Testis (tissue), 3 donors: ENCODE results near the gene CALD1. TPM values are rescaled to one million over a fixed set of nuclear protein-coding genes. Genes with fewer than 3 reads are reported as not detected.

Source experiments
- DNase-seq: peaks from one replicate; pipeline ENCODE4 v3.0.0-alpha.2; 2019
- H3K27ac ChIP-seq, 2 donors: fragments of 200-600 bp; sonication (generic); one replicate each; pipeline ENCODE4 v1.5.1; 2019
- H3K27me3 ChIP-seq: fragments of 200-600 bp; sonication (generic); one replicate; pipeline ENCODE4 v1.5.1; 2019
- H3K36me3 ChIP-seq: fragments of 200-600 bp; sonication (generic); one replicate; pipeline ENCODE4 v1.5.1; 2017; ENCODE audit warnings: low read depth; ENCODE audit errors: missing control alignments
- H3K4me1 ChIP-seq: fragments of 200-600 bp; sonication (generic); one replicate; pipeline ENCODE4 v1.5.1; 2019
- H3K4me3 ChIP-seq, 2 donors: fragments of 200-600 bp; sonication (generic); one replicate each; pipeline ENCODE4 v1.5.1; 2017 to 2019
- H3K9me3 ChIP-seq: fragments of 200-600 bp; sonication (generic); one replicate; pipeline ENCODE4 v1.5.1; 2017
- POLR2A ChIP-seq: fragments of 450-650 bp; IDR thresholded peaks from one replicate; pipeline ENCODE4 v1.6.1; 2017; ENCODE audit warnings: antibody characterized with exemption, mild to moderate bottlenecking, moderate library complexity
- WGBS, 2 donors: methylation state at CpG; one replicate each; pipeline ENCODE4 v1.1.5; 2018; 5-methylcytosine and 5-hydroxymethylcytosine counted together
- intact Hi-C: fragments of 100-400 bp; cut with DNase I; formaldehyde crosslinking; loops from one replicate; pipeline ENCODE4 v1.15.1; 2023; ENCODE audit warnings: low total_unique reads
- polyA plus RNA-seq: library from polyadenylated mRNA; stranded (reverse); fragments of 350-450 nt; fragmentation: Illumina TruSeq; extraction: RNeasy Lipid Tissue Mini Kit (QIAGEN cat#74804); gene quantifications from one replicate; pipeline ENCODE4 v1.2.3, GENCODE V29; 2014; ENCODE audit warnings: low read depth, low replicate concordance; ENCODE audit not compliant: insufficient read depth
- total RNA-seq, 2 donors: library from RNA; depleted of rRNA; stranded (reverse); fragments of >200 nt; gene quantifications; one replicate each; pipeline ENCODE4 v1.2.3, GENCODE V29; 2016
- TF ChIP-seq, protein P1 (sequence below), 3 experiments: fragments of 450-650 bp in 2 of 3; fragments of 200-600 bp in 1 of 3; sonication (generic) in 1 of 3; IDR thresholded peaks; one replicate each; pipeline ENCODE4 v1.5.1; 2016 to 2019; ENCODE audit warnings: antibody characterized with exemption in 3 of 3, mild to moderate bottlenecking in 2 of 3, moderate library complexity in 1 of 3

CALD1 gene
- total and polyA plus RNA-seq, 3 donors from 2014 or later: 103 to 153 (median 135) TPM

DNA sequence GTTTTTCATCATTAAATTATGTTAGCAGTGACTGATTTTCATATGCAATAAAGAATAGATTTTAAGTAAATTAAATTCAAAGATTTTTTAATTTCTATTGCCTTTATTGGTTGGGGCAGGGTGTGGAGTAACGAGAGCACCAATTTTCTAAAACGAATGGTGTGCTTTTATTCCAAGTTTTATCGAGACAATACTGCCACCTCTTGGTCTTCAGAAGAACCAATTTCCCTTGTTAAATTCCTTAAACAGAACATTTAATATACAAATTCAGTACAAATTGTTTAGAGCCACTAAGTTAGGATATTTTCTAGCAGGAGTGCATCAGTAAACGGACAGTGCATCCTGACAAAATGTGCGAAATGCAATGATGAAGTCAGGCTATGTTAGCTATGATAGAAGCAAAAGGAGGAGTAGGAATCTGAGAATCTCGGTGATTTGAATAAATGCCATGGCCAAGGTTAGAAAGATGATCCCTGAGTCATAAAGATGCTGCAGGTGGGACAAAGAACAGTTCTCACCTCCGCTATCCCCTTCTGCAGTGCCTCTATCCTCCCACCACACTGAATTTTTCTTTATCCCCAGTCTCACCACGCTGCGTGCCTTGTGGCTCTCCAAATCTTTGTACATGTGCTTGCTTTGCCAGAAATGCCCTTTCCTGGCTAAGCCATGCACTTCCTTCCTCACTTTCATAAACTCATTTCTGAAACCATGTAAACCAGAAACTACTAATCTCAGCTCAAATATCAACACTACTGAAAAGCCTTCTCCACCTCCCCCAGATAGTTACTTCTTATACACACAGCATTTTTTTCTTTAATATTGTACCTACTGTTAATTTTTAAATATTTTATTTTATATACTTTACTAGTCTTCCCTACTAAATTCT lies 175.0 kb downstream of the CALD1 start:
- DNase-seq: no peak
- Histone ChIP-seq H3K36me3 (no peaks in the 10 kb centered on the region), H3K27me3 (no peaks in the 10 kb centered on the region), H3K27ac (no peak overlapping the region), H3K9me3 (no peaks in the 10 kb centered on the region), H3K4me1 (no peaks in the 10 kb centered on the region), H3K4me3 (no peak overlapping the region)
- WGBS, 2 donors: 60 to 69% methylated on average over 9 of the region's 9 CpGs
- TF ChIP-seq, protein P1, sequence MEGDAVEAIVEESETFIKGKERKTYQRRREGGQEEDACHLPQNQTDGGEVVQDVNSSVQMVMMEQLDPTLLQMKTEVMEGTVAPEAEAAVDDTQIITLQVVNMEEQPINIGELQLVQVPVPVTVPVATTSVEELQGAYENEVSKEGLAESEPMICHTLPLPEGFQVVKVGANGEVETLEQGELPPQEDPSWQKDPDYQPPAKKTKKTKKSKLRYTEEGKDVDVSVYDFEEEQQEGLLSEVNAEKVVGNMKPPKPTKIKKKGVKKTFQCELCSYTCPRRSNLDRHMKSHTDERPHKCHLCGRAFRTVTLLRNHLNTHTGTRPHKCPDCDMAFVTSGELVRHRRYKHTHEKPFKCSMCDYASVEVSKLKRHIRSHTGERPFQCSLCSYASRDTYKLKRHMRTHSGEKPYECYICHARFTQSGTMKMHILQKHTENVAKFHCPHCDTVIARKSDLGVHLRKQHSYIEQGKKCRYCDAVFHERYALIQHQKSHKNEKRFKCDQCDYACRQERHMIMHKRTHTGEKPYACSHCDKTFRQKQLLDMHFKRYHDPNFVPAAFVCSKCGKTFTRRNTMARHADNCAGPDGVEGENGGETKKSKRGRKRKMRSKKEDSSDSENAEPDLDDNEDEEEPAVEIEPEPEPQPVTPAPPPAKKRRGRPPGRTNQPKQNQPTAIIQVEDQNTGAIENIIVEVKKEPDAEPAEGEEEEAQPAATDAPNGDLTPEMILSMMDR (IDR thresholded peaks at IDR 0.05): peak; percentile 33 to 55 (median 48)
- no peak for TF ChIP-seq POLR2A
- intact Hi-C loops: loop anchor here (10.0 kb wide), 1 partner anchor 270 kb away; no protein-coding TSS in a partner anchor

DNA sequence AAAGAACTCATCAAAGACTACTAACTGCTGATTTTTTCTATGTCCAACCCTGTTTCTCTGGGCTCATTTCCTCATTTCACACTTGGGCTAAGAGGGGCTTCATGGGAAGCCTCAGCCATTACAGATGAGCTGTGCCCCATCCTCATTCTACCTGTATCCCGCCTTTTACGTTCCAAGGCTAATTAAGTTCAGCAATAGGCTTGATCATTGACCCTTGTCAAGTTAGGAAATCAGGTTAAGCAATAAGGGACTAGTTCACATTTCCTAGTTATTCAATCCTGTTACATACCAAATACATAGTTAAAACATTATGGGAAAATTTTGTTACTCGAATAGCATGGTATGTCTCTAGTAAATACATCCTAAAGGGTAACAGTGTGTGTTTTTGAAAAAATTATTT lies 177.6 kb downstream of the CALD1 start:
- 92 to 95% methylated on average over 3 of the region's 3 CpGs for WGBS, 2 donors
- Histone ChIP-seq H3K4me1 (no peaks in the 10 kb centered on the region), H3K27me3 (no peaks in the 10 kb centered on the region), H3K4me3 (no peak overlapping the region), H3K9me3 (no peaks in the 10 kb centered on the region), H3K36me3 (no peaks in the 10 kb centered on the region), H3K27ac (no peak overlapping the region)
- no peak for DNase-seq
- TF ChIP-seq POLR2A: no peak
- TF ChIP-seq, protein P1 (IDR thresholded peaks at IDR 0.05): no peak
- intact Hi-C loops: loop anchor here (10.0 kb wide), 1 partner anchor 272 kb away; no protein-coding TSS in a partner anchor

DNA sequence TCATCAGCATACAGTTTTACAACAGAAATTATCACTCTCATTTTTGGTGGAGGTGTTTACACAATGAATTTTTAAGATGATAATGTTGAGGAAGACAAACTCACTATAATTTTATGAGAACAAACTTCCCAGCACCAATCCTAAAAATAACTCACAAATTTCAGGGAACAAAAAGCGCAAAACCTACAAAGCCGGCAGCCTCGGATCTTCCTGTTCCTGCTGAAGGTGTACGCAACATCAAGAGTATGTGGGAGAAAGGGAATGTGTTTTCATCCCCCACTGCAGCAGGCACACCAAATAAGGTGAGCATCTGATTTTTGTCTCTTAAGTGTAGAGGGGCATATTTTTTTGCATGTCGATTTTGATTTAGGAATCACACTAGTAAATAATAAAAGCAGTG lies 180.4 kb downstream of the CALD1 start:
- DNase-seq: no peak
- intact Hi-C loops: loop anchor here (10.0 kb wide), 1 partner anchor 275 kb away; no protein-coding TSS in a partner anchor
- Histone ChIP-seq H3K27me3 (no peaks in the 10 kb centered on the region), H3K4me3 (no peak overlapping the region), H3K36me3 (no peaks in the 10 kb centered on the region), H3K27ac (no peak overlapping the region), H3K9me3 (no peaks in the 10 kb centered on the region), H3K4me1 (no peaks in the 10 kb centered on the region)
- TF ChIP-seq, protein P1 (IDR thresholded peaks at IDR 0.05): no peak
- no peak for TF ChIP-seq POLR2A
- 78 to 79% methylated on average over 5 of the region's 5 CpGs for WGBS, 2 donors

DNA sequence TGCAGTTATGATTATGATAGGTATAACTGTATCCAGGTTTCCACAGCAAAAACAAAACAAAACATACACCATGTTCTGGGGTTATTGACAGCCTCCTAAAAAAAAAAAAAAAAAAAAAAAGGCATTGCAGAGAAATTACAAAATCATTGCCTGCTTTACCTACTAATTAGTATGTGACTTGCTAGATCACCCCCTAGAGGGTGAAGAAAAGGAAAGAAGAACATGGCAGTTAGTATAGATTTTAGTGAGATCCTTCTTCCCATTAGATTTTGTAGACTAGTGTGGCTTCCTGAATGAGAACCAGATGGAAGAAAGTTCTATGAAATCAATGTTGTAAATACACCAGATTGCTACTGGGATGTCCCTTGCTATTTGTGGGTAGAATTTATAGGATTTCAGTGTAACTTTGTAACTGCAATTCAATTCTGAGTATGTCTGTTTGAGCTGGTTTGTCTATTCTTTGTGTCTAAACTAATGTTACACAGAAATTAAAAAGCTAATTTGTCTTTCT lies 182.9 kb downstream of the CALD1 start:
- Histone ChIP-seq H3K9me3 (no peaks in the 10 kb centered on the region), H3K4me1 (no peaks in the 10 kb centered on the region), H3K36me3 (no peaks in the 10 kb centered on the region), H3K27ac (peak overlapping the region; percentile 4 to 25), H3K4me3 (no peak overlapping the region), H3K27me3 (no peaks in the 10 kb centered on the region)
- intact Hi-C loops: no loop called here
- TF ChIP-seq, protein P1 (IDR thresholded peaks at IDR 0.05): no peak
- no peak for TF ChIP-seq POLR2A
- DNase-seq: no peak
